ENCODE measurements around the gene BEST2.

The BEST2 gene

GRCh38 chr19:12790628-12791344, 39.2 kb downstream of the BEST2 start:
- Histone ChIP-seq H3K27ac (ENCODE audit: low read length) (no peak overlapping the region), H3K4me1 (ENCODE audit: control insufficient read depth, low read depth, low read length) (peaks cover 25% of the 10 kb centered on the region), H3K9ac (ENCODE audit: low read length) (peak overlapping the region; percentile 42), H3K36me3 (ENCODE audit: control insufficient read depth, low read depth, low read length) (no peaks in the 10 kb centered on the region), H3K9me3 (ENCODE audit: control insufficient read depth, low read depth, low read length) (no peaks in the 10 kb centered on the region), H3K4me3 (ENCODE audit: low read length) (peak overlapping the region; percentile 72), H3K27me3 (ENCODE audit: control insufficient read depth, insufficient read depth, low read length) (peaks cover 31% of the 10 kb centered on the region)

- Histone ChIP-seq H3K36me3 (ENCODE audit: control insufficient read depth, low read depth, low read length) (no peaks in the 10 kb centered on the region), H3K27me3 (ENCODE audit: control insufficient read depth, insufficient read depth, low read length) (peaks cover 31% of the 10 kb centered on the region), H3K4me3 (ENCODE audit: low read length) (peak within 1 kb of the TSS; percentile 72), H3K9ac (ENCODE audit: low read length) (peak within 1 kb of the TSS; percentile 62), H3K27ac (ENCODE audit: low read length) (no peak within 1 kb of the TSS), H3K4me1 (ENCODE audit: control insufficient read depth, low read depth, low read length) (peaks cover 32% of the 10 kb centered on the region), H3K9me3 (ENCODE audit: control insufficient read depth, low read depth, low read length) (no peaks in the 10 kb centered on the region)
Observed at GRCh38 chr19:12791345-12792050, 39.9 kb downstream of the BEST2 start, which contains the start of gene JUNB. TSS of gene JUNB (plus strand) at chr19:12791486. CDS start at chr19:12791772, 286 bp downstream.

DNA sequence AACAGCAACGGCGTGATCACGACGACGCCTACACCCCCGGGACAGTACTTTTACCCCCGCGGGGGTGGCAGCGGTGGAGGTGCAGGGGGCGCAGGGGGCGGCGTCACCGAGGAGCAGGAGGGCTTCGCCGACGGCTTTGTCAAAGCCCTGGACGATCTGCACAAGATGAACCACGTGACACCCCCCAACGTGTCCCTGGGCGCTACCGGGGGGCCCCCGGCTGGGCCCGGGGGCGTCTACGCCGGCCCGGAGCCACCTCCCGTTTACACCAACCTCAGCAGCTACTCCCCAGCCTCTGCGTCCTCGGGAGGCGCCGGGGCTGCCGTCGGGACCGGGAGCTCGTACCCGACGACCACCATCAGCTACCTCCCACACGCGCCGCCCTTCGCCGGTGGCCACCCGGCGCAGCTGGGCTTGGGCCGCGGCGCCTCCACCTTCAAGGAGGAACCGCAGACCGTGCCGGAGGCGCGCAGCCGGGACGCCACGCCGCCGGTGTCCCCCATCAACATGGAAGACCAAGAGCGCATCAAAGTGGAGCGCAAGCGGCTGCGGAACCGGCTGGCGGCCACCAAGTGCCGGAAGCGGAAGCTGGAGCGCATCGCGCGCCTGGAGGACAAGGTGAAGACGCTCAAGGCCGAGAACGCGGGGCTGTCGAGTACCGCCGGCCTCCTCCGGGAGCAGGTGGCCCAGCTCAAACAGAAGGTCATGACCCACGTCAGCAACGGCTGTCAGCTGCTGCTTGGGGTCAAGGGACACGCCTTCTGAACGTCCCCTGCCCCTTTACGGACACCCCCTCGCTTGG, 40.7 kb downstream of the BEST2 start:
- H3K27ac ChIP-seq (ENCODE audit: low read length) = no peak overlapping the region
- H3K4me1 ChIP-seq (ENCODE audit: control insufficient read depth, low read depth, low read length) = peaks cover 32% of the 10 kb centered on the region
- H3K36me3 ChIP-seq (ENCODE audit: control insufficient read depth, low read depth, low read length) = peaks cover 5% of the 10 kb centered on the region

GRCh38 chr19:12792853-12793289, 41.3 kb downstream of the BEST2 start:
- Histone ChIP-seq H3K9ac (ENCODE audit: low read length) (peak overlapping the region; percentile 62), H3K27ac (ENCODE audit: low read length) (no peak overlapping the region), H3K4me1 (ENCODE audit: control insufficient read depth, low read depth, low read length) (peaks cover 32% of the 10 kb centered on the region), H3K27me3 (ENCODE audit: control insufficient read depth, insufficient read depth, low read length) (peaks cover 31% of the 10 kb centered on the region), H3K4me3 (ENCODE audit: low read length) (peak overlapping the region; percentile 72), H3K36me3 (ENCODE audit: control insufficient read depth, low read depth, low read length) (peaks cover 5% of the 10 kb centered on the region), H3K9me3 (ENCODE audit: control insufficient read depth, low read depth, low read length) (no peaks in the 10 kb centered on the region)

More for the DNA sequence above, 40.7 kb downstream of the BEST2 start:
- peaks cover 31% of the 10 kb centered on the region for H3K27me3 ChIP-seq (ENCODE audit: control insufficient read depth, insufficient read depth, low read length)
- peak overlapping the region; percentile 72 for H3K4me3 ChIP-seq (ENCODE audit: low read length)
- H3K9ac ChIP-seq (ENCODE audit: low read length) = peak overlapping the region; percentile 62
- no peaks in the 10 kb centered on the region for H3K9me3 ChIP-seq (ENCODE audit: control insufficient read depth, low read depth, low read length)

- H3K27ac ChIP-seq (ENCODE audit: low read length) = peak overlapping the region; percentile 47
- H3K4me3 ChIP-seq (ENCODE audit: low read length) = peak overlapping the region; percentile 72
- peaks cover 31% of the 10 kb centered on the region for H3K27me3 ChIP-seq (ENCODE audit: control insufficient read depth, insufficient read depth, low read length)
- H3K4me1 ChIP-seq (ENCODE audit: control insufficient read depth, low read depth, low read length) = peaks cover 30% of the 10 kb centered on the region
- peaks cover 5% of the 10 kb centered on the region for H3K36me3 ChIP-seq (ENCODE audit: control insufficient read depth, low read depth, low read length)
- peak overlapping the region; percentile 79 for H3K9ac ChIP-seq (ENCODE audit: low read length)
- H3K9me3 ChIP-seq (ENCODE audit: control insufficient read depth, low read depth, low read length) = no peaks in the 10 kb centered on the region
Observed at GRCh38 chr19:12793290-12794195, 42.0 kb downstream of the BEST2 start.

DNA sequence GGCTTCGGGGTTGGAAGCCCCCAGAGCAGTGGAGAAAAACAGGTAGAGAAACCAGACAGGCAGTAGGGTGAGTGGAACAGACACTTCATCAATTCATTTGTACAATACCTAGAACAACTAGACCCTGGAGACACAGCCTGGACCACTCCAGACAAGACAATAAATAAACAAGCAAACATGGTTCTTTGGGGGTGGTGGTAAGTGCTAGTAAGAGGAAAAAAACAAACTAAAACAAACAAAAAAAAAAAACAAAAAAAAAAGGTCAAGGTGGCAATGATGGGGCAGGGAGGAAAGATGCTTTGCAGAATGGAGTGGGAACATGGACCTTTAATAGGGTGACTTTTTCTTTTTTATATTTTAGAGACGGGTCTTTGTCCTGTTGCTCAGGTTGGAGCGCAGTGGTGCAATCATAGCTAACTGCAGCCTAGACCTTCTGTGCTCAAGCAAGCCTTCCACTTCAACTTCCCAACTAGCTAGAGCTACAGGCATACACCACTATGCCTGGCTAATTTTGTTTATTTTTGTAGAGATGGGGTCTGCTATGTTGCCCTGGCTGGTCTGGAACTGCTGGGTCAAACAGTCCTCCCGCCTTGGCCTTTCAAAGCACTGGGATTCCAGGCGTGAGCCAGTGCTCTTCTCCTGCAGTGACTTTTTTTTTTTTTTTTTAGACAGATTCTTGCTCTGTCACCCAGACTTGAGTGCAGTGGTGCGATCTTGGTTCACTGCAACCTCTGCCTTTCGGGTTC, 42.8 kb downstream of the BEST2 start:
- Histone ChIP-seq H3K9me3 (ENCODE audit: control insufficient read depth, low read depth, low read length) (no peaks in the 10 kb centered on the region), H3K36me3 (ENCODE audit: control insufficient read depth, low read depth, low read length) (peaks cover 11% of the 10 kb centered on the region), H3K27me3 (ENCODE audit: control insufficient read depth, insufficient read depth, low read length) (peaks cover 31% of the 10 kb centered on the region), H3K4me3 (ENCODE audit: low read length) (peak overlapping the region; percentile 72), H3K4me1 (ENCODE audit: control insufficient read depth, low read depth, low read length) (peaks cover 22% of the 10 kb centered on the region), H3K27ac (ENCODE audit: low read length) (no peak overlapping the region), H3K9ac (ENCODE audit: low read length) (peak overlapping the region; percentile 79)

DNA sequence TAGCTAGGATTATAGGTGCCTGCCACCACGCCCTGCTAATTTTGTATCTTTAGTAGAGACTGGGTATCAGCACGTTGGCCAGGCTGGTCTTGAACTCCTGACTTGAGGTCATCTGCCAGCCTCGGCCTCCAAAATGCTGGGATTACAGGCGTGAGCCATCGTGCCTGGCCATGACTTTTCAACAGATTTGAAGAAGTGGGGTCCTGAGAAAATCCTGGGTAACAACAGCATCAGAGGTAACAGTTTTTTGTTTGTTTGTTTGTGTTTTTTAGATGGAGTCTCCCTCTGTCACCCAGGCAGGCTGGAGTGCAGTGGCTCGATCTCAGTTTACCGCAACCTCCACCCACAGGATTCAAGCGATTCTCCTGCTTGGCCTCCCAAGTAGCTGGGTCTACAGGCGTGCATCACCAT, 43.4 kb downstream of the BEST2 start:
- H3K36me3 ChIP-seq (ENCODE audit: control insufficient read depth, low read depth, low read length) = peaks cover 17% of the 10 kb centered on the region
- no peaks in the 10 kb centered on the region for H3K9me3 ChIP-seq (ENCODE audit: control insufficient read depth, low read depth, low read length)
- no peak overlapping the region for H3K27ac ChIP-seq (ENCODE audit: low read length)
- no peak overlapping the region for H3K4me3 ChIP-seq (ENCODE audit: low read length)
- no peak overlapping the region for H3K9ac ChIP-seq (ENCODE audit: low read length)
- H3K27me3 ChIP-seq (ENCODE audit: control insufficient read depth, insufficient read depth, low read length) = peaks cover 31% of the 10 kb centered on the region
- peaks cover 21% of the 10 kb centered on the region for H3K4me1 ChIP-seq (ENCODE audit: control insufficient read depth, low read depth, low read length)

DNA sequence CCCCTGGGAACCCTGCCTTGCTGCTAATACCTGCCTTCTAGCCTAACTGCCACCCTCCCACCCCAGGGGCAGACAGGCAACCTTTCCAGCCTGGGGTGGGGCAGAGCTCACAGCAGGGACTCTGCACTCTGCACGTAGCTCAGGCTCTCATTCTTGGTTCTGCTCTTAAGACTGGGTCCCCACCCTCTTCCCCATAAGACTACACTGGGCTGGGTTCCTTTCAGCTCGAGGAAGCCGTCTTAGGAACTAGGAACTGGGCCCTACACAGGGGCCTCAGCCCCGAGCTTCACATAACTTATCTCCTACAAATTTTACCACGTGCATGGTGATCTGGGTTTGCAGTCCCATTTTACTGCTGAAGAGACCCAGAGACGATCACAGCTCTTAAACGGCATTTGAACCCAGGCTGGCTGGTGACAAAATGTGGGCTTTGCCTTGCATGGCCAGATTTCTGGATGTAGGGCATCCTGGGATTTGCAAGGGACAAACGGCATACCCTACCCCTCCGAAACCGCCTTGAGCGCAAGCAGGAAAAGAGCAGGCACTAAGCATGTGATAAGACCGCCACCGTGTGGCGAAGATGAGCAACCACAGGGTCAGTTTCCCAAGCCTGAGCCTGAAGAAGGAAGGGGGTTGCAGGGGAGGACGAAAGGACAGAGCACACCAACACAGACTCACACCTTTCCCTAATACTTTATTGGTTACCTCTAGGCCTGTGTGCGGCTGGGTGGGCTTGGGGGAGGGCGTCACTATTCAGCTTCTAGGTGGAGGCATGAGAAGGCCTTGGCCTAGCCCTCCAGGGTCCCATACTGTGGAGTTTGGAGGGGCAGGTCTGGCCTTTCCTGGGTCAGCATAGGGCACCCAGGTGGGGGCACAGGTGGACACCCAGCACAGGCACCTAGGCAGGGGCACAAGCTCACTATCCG, 44.8 kb downstream of the BEST2 start:
- peaks cover 23% of the 10 kb centered on the region for H3K36me3 ChIP-seq (ENCODE audit: control insufficient read depth, low read depth, low read length)
- peaks cover 15% of the 10 kb centered on the region for H3K4me1 ChIP-seq (ENCODE audit: control insufficient read depth, low read depth, low read length)
- H3K27me3 ChIP-seq (ENCODE audit: control insufficient read depth, insufficient read depth, low read length) = peaks cover 19% of the 10 kb centered on the region
- H3K9ac ChIP-seq (ENCODE audit: low read length) = no peak overlapping the region
- H3K9me3 ChIP-seq (ENCODE audit: control insufficient read depth, low read depth, low read length) = no peaks in the 10 kb centered on the region
- no peak overlapping the region for H3K27ac ChIP-seq (ENCODE audit: low read length)
- no peak overlapping the region for H3K4me3 ChIP-seq (ENCODE audit: low read length)

DNA sequence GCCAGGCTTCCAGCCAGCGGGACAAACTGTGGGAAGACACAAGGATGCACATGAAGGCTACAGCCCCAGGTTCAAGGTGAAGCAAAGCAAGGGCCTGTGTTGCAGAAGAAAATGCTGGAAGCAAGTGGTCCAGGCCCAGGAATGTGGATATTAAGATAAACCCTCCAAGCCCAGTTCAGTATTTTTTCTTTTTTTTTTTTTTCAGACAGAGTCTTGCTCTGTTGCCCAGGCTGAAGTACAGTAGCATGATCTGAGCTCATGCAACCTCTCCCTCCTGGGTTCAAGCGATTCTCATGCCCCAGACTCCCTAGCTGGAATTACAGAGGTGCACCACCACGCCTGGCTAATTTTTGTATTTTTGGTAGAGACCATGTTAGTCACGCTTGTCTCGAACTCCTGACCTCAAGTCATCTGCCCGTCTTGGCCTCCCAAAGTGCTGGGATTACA, 45.6 kb downstream of the BEST2 start:
- H3K4me1 ChIP-seq (ENCODE audit: control insufficient read depth, low read depth, low read length) = peaks cover 15% of the 10 kb centered on the region
- peaks cover 23% of the 10 kb centered on the region for H3K36me3 ChIP-seq (ENCODE audit: control insufficient read depth, low read depth, low read length)
- H3K9ac ChIP-seq (ENCODE audit: low read length) = no peak overlapping the region
- H3K27me3 ChIP-seq (ENCODE audit: control insufficient read depth, insufficient read depth, low read length) = peaks cover 12% of the 10 kb centered on the region
- H3K4me3 ChIP-seq (ENCODE audit: low read length) = no peak overlapping the region
- H3K9me3 ChIP-seq (ENCODE audit: control insufficient read depth, low read depth, low read length) = no peaks in the 10 kb centered on the region
- no peak overlapping the region for H3K27ac ChIP-seq (ENCODE audit: low read length)

Data from iPS-18a (cell line).